ENCODE results near the gene STK36. TPM values are rescaled to one million over a fixed set of nuclear protein-coding genes. Genes with fewer than 3 reads are reported as not detected.

The STK36 gene
- total RNA-seq, 2 experiments from 2014 or later = 17.6 to 17.9 TPM

- Mint-ChIP-seq H3K36me3 (ENCODE audit: low read depth) (peaks cover 71% of the 10 kb centered on the region), H3K27me3 (no peaks in the 10 kb centered on the region), H3K4me3 (no peak overlapping the region)
Measured at GRCh38 chr2:218645126-218645525, 26.8 kb upstream of the STK36 start.

DNA sequence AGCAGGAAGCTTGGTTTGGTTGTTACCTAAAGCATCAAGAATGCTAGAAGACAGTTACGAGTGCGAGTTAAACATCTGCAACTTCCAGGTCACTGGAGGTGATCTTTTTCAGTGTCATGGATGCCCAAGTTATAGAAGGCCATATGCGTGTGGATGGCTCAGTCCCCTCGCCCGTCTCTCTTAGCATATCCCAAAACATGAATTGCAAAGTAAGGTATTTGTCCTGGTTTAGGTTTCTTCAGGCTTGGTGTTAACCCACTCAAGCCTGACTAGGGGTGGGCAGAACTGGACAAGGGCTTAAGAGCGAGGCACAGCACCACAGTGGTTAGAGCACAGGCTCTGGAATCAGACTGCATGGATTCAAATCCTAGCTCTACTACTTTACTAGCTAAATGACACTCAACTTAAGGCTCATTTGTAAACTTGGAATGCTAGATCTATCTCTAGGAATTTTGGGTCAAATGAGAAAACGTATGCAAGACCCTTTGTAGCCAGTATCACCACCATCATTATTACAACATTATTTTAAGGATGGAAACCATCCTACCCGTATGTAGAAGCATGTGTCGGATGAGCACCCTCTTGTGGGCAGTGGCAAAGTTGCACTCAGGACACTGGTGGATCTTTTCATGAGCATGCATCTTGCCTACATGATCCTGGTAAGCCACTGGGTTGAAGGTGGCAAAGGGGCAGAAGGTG, 23.6 kb upstream of the STK36 start:
- Mint-ChIP-seq H3K4me3 (no peak overlapping the region), H3K27ac (no peak overlapping the region), H3K36me3 (ENCODE audit: low read depth) (peaks cover 74% of the 10 kb centered on the region), H3K27me3 (no peaks in the 10 kb centered on the region), H3K9me3 (no peaks in the 10 kb centered on the region), H3K4me1 (peaks cover 1% of the 10 kb centered on the region)
- POLR2A ChIA-PET = interaction anchor here (0.9 to 4.4 kb wide), 4 partner anchors 10 to 80 kb away, joined by 3 to 22 read pairs (median 4); partner anchors contain the start of genes BCS1L, USP37 and ZNF142
- peak; percentile 67 for DNase-seq
- CTCF ChIA-PET = interaction anchor here (0.6 to 6.1 kb wide), 17 partner anchors 11 to 439 kb away, joined by 3 to 63 read pairs (median 3); partner anchors contain the start of genes BCS1L, TTLL4 and ZNF142

More at GRCh38 chr2:218645126-218645525, 26.8 kb upstream of the STK36 start:
- Mint-ChIP-seq H3K27ac (no peak overlapping the region), H3K4me1 (peaks cover 1% of the 10 kb centered on the region), H3K9me3 (no peaks in the 10 kb centered on the region)
- ChIA-PET CTCF (interaction anchor here (6.1 kb wide), 1 partner anchor 14 kb away, joined by 63 read pairs; the partner anchor contains the start of genes BCS1L and ZNF142), POLR2A (no interaction called here)
- no peak for DNase-seq

GRCh38 chr2:218648787-218649100, 23.1 kb upstream of the STK36 start:
- POLR2A ChIA-PET = interaction anchor here (1.0 to 4.4 kb wide), 3 partner anchors 10 to 81 kb away, joined by 4 to 22 read pairs (median 4); partner anchors contain the start of genes BCS1L, USP37 and ZNF142

GRCh38 chr2:218655751-218656150, 16.1 kb upstream of the STK36 start:
- H3K27me3 Mint-ChIP-seq = no peaks in the 10 kb centered on the region
- ChIA-PET CTCF (interaction anchor here (0.9 to 1.2 kb wide), 3 partner anchors 32 to 192 kb away, joined by 4 to 5 read pairs (median 4); partner anchors contain the start of gene TTLL4), POLR2A (no interaction called here)
- DNase-seq = no peak
- no peak overlapping the region for H3K27ac Mint-ChIP-seq
- H3K36me3 Mint-ChIP-seq (ENCODE audit: low read depth) = peaks cover 52% of the 10 kb centered on the region
- H3K4me1 Mint-ChIP-seq = peaks cover 37% of the 10 kb centered on the region
- no peak overlapping the region for H3K4me3 Mint-ChIP-seq
- no peaks in the 10 kb centered on the region for H3K9me3 Mint-ChIP-seq

More at GRCh38 chr2:218648787-218649100, 23.1 kb upstream of the STK36 start:
- H3K36me3 Mint-ChIP-seq (ENCODE audit: low read depth) = peaks cover 72% of the 10 kb centered on the region
- CTCF ChIA-PET = interaction anchor here (0.8 to 6.1 kb wide), 9 partner anchors 10 to 439 kb away, joined by 3 to 63 read pairs (median 3); partner anchors contain the start of genes BCS1L, TTLL4 and ZNF142
- DNase-seq = no peak
- no peak overlapping the region for H3K4me3 Mint-ChIP-seq
- H3K9me3 Mint-ChIP-seq = no peaks in the 10 kb centered on the region
- peaks cover 1% of the 10 kb centered on the region for H3K4me1 Mint-ChIP-seq
- H3K27ac Mint-ChIP-seq = no peak overlapping the region
- no peaks in the 10 kb centered on the region for H3K27me3 Mint-ChIP-seq

- peak; percentile 50 for DNase-seq
- ChIA-PET POLR2A (interaction anchor here (0.5 to 6.3 kb wide), 24 partner anchors 9 to 729 kb away, joined by 3 to 76 read pairs (median 4); partner anchors contain the start of genes RNF25, STK36, TTLL4 and TUBA4A), CTCF (interaction anchor here (0.6 to 6.0 kb wide), 19 partner anchors 11 to 636 kb away, joined by 3 to 63 read pairs (median 7); partner anchors contain the start of genes RNF25, STK36 and TTLL4)
- Mint-ChIP-seq H3K9me3 (no peaks in the 10 kb centered on the region), H3K27ac (peak overlapping the region; percentile 84), H3K4me1 (peaks cover 43% of the 10 kb centered on the region), H3K27me3 (no peaks in the 10 kb centered on the region), H3K4me3 (peak overlapping the region; percentile 97), H3K36me3 (ENCODE audit: low read depth) (peaks cover 56% of the 10 kb centered on the region)
Measured at GRCh38 chr2:218658671-218659257, 13.1 kb upstream of the STK36 start.

- Mint-ChIP-seq H3K27ac (peak within 1 kb of the TSS; percentile 84), H3K4me3 (peak within 1 kb of the TSS; percentile 97), H3K9me3 (no peaks in the 10 kb centered on the region), H3K36me3 (ENCODE audit: low read depth) (peaks cover 57% of the 10 kb centered on the region), H3K27me3 (no peaks in the 10 kb centered on the region), H3K4me1 (peaks cover 43% of the 10 kb centered on the region)
- ChIA-PET POLR2A (interaction anchor here (0.5 to 6.3 kb wide), 25 partner anchors 9 to 728 kb away, joined by 3 to 76 read pairs (median 4); partner anchors contain the start of genes RNF25, STK36, TTLL4 and TUBA4A), CTCF (interaction anchor here (0.6 to 6.0 kb wide), 23 partner anchors 10 to 636 kb away, joined by 3 to 63 read pairs (median 4); partner anchors contain the start of genes RNF25, STK36, TTLL4 and ZFAND2B)
- peak; percentile 95 for DNase-seq
Measured at GRCh38 chr2:218659258-218659987, 12.5 kb upstream of the STK36 start, which contains the start of the genes BCS1L and ZNF142. TSS of gene BCS1L (plus strand) at chr2:218659683. CDS start at chr2:218660988, 1,305 bp downstream. TSS of gene ZNF142 (minus strand) at chr2:218659623. CDS start at chr2:218656429, 3,194 bp downstream.

- Mint-ChIP-seq H3K9me3 (no peaks in the 10 kb centered on the region), H3K27me3 (no peaks in the 10 kb centered on the region), H3K36me3 (ENCODE audit: low read depth) (peaks cover 60% of the 10 kb centered on the region), H3K4me3 (peak overlapping the region; percentile 97), H3K4me1 (peaks cover 43% of the 10 kb centered on the region), H3K27ac (peak overlapping the region; percentile 84)
- no peak for DNase-seq
- ChIA-PET POLR2A (interaction anchor here (0.9 to 6.3 kb wide), 20 partner anchors 9 to 594 kb away, joined by 3 to 76 read pairs (median 4); partner anchors contain the start of genes RNF25, STK36, TTLL4 and TUBA4A), CTCF (interaction anchor here (0.6 to 6.0 kb wide), 19 partner anchors 9 to 635 kb away, joined by 3 to 63 read pairs (median 7); partner anchors contain the start of genes RNF25, STK36, TTLL4 and ZFAND2B)
Measured at GRCh38 chr2:218659988-218660358, 11.9 kb upstream of the STK36 start.

GRCh38 chr2:218662377-218662776, 9.5 kb upstream of the STK36 start:
- no peaks in the 10 kb centered on the region for H3K9me3 Mint-ChIP-seq
- H3K4me1 Mint-ChIP-seq = peaks cover 35% of the 10 kb centered on the region
- ChIA-PET POLR2A (interaction anchor here (6.3 kb wide), 1 partner anchor 10 kb away, joined by 76 read pairs; the partner anchor contains the start of genes RNF25 and STK36), CTCF (interaction anchor here (5.2 kb wide), 1 partner anchor 11 kb away, joined by 47 read pairs; the partner anchor contains the start of genes RNF25 and STK36)
- H3K4me3 Mint-ChIP-seq = no peak overlapping the region
- H3K27ac Mint-ChIP-seq = no peak overlapping the region
- no peak for DNase-seq
- H3K36me3 Mint-ChIP-seq (ENCODE audit: low read depth) = peaks cover 55% of the 10 kb centered on the region
- no peaks in the 10 kb centered on the region for H3K27me3 Mint-ChIP-seq

DNA sequence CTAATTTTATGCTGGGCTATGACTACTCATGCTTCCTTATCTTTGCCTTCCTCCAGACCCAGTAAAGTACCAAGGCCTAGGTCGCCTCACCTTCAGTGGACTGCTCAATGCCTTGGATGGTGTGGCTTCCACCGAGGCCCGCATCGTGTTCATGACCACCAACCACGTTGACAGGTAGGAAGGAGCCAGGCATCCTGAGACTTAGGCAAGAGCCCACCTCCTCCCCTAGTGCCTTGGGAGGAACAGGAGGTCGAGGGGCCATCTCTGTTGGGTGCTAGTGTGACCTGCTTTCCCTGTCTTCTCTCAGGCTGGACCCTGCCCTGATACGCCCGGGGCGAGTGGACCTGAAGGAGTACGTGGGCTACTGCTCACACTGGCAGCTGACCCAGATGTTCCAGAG, 9.1 kb upstream of the STK36 start:
- peaks cover 54% of the 10 kb centered on the region for H3K36me3 Mint-ChIP-seq (ENCODE audit: low read depth)
- no peak for DNase-seq
- POLR2A ChIA-PET = interaction anchor here (6.3 kb wide), 1 partner anchor 10 kb away, joined by 76 read pairs; the partner anchor contains the start of genes RNF25 and STK36
- H3K9me3 Mint-ChIP-seq = no peaks in the 10 kb centered on the region
- no peaks in the 10 kb centered on the region for H3K27me3 Mint-ChIP-seq
- H3K4me1 Mint-ChIP-seq = peaks cover 32% of the 10 kb centered on the region
- CTCF ChIA-PET = interaction anchor here (0.5 kb wide), 1 partner anchor 389 kb away, joined by 3 read pairs; no protein-coding TSS in a partner anchor
- no peak overlapping the region for H3K27ac Mint-ChIP-seq
- H3K4me3 Mint-ChIP-seq = no peak overlapping the region

DNA sequence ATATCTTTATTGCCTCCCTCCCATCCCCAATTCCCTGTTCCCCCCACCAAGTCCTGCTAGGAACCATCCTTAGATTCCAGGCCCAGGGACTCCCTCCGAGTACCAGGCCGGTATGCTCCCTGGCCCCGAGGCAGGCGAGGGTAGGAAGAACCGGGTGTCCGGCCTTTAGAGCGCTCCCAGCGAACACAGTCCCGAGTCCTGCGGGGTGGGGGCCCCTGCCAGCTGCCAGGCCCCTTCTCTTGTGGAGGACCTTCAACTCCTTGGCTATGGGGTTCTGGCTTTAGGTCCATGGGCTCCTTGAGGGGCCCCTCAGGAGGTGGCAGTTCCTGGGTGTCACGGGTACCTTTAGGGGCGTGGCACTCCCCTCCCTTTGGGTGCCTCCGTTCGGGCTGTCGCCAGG, 8.0 kb upstream of the STK36 start:
- Mint-ChIP-seq H3K9me3 (no peaks in the 10 kb centered on the region), H3K27ac (no peak overlapping the region), H3K36me3 (ENCODE audit: low read depth) (peaks cover 53% of the 10 kb centered on the region), H3K4me1 (peaks cover 21% of the 10 kb centered on the region), H3K27me3 (no peaks in the 10 kb centered on the region), H3K4me3 (no peak overlapping the region)
- no peak for DNase-seq
- CTCF ChIA-PET = no interaction called here
- POLR2A ChIA-PET = no interaction called here

DNA sequence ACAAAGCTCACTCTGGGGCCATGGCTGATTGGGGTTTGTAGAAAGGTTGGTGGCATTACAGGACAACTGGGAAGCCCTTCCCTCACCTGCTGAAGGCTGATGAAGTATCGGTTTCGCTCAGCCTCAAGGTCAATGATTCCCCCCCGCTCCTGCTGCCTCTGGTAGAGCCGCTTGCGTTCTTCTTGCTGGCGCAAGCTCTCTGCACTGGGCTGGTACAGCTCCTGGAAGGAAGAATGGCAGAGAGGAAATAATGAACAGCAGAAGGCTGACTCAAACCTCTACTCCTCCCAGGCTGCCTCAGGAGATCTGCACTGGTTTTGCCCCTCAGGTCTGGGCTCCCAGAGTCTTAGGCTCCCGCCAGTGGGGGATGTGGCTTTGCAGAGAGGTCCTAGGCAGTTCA, 7.2 kb upstream of the STK36 start:
- Mint-ChIP-seq H3K27me3 (no peaks in the 10 kb centered on the region), H3K9me3 (no peaks in the 10 kb centered on the region), H3K27ac (no peak overlapping the region), H3K4me1 (peaks cover 19% of the 10 kb centered on the region), H3K36me3 (ENCODE audit: low read depth) (peaks cover 49% of the 10 kb centered on the region), H3K4me3 (no peak overlapping the region)
- DNase-seq = no peak
- ChIA-PET POLR2A (no interaction called here), CTCF (no interaction called here)

Measured in activated CD4-positive, alpha-beta memory T cell treated with anti-CD3 and anti-CD28 coated beads, Interleukin-2, amount 10 ng/mL, durations not matched to agents 7 days and 5 days (primary cell).